ENCODE measurements around the gene SNAI3.
"Not testable (repeated sequence)": the region's sequence is repeated elsewhere in the genome, so short reads cannot be mapped to it uniquely, and the experiment has no call there.

SNAI3 gene

DNA sequence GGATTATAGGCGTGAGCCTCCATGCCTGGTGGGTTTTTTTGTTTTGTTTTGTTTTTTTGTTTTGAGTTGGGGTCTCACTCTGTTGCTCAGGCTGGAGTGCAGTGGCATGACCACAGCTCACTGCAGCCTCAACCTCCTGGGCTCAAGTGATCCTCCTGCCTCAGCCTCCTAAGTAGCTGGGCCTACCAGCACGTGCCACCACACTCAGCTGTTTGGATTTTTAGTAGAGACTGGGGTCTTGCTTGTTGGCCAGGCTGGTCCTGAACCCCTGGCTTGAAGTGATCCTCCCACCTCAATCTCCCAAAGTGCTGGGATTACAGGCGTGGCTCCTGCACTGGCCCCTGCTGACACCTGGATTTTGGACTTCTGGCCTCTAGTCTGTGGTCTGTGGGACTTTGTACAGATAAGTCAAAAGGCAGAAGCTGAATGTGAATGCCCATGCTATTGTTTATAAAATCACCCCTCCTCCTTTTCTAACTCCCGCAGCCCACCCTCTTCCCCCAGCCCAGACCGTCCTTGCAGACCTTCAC lies 5.7 kb downstream of the SNAI3 start:
- DNase-seq, result no peak
- intact Hi-C loops (cut with DNase I), result no loop called here

DNA sequence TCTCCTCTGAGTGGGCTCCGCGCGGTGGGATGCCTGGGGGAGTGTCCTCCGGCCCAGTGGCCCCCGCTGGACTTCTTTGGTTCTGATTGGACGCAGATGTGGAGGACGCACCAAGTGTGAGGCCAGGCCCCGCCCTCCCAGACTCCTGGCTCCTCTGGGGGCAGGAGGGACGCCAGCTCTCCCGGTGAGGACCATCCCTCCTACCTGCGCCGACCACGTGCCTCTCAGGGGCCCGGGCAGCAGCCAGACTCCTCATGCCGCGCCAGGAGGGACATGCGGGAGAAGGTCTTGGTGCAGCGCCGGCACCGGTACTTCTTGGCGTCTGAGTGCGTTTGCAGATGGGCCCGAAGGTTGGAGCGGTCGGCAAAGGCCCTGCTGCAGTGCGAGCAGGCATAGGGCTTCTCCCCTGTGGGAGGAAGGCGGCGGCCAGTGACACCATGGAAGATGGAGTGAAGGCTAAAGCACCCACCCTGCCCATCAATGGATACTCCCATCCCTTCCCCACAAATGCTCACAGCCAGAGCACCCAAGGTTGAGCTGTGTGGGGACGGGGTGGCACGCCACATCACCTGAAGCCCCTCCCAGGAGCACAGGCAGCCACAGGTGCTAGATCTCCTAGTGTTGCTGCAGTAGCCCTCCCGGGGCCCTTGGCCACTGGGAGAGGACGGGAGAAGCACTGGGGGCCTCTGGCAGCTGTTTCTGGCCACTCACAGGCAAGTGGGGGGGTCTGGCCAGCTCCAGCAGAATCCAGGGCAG lies 7.9 kb downstream of the SNAI3 start:
- intact Hi-C loops (cut with DNase I), result no loop called here

DNA sequence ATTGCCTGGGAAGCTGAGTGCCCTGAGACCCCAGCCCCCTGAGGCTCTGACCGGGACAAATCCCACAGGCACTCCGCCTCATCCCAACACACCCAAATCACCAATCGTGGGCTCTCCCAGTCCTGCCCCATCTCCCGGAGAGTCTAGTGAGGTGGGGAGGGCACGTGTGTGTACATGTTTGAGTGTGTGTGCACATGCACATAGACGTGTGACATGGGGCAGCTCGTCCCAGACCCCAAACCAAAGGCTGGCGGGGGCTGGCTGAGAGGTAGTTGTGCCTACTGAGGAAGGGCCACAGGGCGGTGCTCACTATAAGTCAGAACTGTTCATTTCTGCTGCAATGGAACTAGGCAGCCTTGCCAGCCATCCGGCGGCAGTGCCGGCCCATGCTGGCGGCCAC lies 8.6 kb downstream of the SNAI3 start:
- no peak for DNase-seq
- intact Hi-C loops (cut with DNase I), result no loop called here

More for the DNA sequence above, 7.9 kb downstream of the SNAI3 start:
- no peak for DNase-seq

DNA sequence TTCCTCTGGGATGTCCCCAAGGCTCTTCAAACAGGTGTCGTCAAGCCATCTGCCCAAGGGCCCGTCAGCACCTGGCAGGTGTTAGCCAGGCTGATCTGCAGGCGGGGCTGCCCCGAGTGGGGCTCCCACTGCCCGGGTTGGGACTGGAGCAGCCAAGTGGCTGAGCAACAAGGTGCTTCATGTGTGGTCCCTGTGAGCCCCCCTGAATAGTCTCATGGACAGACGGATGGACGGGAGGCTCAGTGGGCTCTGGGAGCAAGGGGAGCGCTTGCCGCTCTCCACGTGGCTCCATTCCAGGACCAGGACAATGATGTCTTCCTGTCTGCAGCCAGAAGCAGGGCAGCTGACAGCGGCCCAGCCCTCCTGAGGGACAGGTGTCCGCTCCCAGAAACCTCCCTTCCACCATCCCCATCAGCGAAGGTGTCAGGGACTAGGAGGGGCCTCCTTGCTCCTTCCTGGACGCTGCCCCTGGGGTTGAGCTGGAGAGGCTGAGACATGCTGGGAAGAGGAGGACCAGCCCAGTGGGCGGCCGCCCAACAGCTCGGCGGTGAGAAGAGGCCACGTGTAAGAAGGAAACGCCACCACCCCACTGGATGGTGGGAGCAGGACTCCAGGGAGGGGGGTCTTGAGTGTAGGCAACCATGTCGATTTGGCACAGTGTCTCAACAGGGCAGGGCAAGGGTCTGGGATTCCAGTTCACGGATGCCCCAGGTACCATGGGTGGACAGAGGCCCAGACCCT lies 9.6 kb downstream of the SNAI3 start:
- intact Hi-C loops (cut with DNase I), result no loop called here
- no peak for DNase-seq

DNA sequence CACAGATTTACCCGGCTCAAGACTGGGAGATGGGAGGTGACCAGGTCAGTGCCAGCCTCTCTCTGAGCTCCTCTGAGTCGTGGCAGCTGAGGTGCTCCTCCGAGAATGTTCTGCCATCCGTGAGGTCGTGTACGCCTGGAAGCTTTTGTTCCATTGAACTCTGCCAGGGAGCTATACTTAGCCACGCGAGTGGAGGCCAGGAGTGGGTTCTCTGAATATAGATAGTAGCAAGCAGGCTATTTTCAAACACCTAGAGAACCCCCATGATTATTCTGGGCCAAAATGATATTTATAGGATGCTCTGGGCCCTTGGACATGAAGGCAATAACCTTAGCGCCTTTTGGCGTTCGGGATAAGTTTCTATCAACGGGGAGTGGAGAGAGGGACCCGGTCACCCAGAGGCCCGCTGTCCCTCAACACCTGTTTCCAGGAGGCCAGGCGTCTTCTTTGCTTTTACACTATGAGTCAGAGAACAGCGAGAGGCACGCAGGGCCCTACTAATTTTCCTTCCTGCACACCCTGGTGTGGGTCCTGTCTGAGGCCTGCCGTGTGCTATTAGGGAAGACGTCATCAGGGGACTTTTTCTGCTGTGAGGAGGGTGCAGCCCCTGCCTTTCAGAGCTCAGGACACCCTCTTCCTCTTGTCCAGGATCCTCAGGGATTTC lies 12.5 kb downstream of the SNAI3 start:
- intact Hi-C loops (cut with DNase I), result no loop called here
- DNase-seq, result no peak

DNA sequence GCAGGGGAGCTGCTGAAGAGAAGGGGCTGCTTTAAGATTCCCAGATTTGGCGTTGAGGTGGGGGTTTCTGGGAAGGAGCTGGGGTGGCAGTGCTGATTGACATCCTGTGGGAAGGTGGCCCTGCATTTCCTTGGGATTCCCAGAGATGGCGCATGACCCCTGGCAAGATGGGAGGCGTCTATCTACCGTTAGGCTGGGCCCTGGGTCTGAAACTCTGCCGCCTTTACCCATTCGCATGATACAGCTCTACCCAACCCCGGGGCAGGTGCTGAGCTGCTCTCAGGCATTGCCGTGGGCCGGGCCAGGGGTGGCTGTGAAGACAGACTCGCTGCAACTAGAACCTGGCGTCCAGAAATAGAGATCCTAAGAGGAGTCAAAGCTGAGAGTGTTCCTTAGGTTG lies 13.5 kb downstream of the SNAI3 start:
- peak in 28 of 42 donors; percentile 28 to 77 (median 52) for DNase-seq
- intact Hi-C loops (cut with DNase I), result no loop called here

DNA sequence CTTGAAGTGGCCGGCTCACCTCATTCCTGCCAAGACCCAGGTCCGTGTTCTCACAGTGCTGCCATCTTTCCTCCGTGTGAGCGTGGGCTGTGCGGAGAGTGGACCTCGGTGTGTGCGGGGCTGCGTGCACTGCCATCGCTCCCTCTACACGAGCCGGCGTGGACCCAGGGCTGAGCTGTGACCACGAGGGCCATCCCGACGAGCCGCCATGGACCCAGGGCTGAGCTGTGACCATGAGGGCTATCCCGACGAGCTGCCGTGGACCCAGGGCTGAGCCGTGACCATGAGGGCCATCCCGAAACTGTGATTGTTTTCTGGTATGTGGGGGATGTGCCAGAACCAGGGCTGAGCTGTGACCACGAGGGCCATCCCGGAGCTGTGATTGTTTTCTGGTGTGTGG lies 14.5 kb downstream of the SNAI3 start:
- intact Hi-C loops (cut with DNase I), result no loop called here

DNA sequence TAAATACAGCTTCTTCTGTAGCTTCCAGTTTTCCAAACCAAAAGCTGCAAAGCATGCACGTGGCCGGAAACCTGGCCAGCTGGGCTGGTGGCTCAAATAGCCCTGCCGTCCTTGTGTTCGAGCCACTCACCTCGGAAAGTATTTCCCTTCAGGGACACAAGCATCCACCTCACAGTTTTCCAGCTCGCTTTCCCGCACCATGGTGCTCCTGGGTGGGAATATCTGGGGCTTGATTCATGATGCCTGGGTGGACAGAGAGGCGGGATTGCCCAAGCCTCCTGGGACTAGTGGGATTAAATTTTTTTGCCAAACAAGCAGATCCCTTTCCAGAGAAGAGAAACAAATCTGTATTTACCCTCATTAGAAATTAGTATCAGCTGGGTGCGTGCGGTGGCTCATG lies 16.3 kb downstream of the SNAI3 start:
- intact Hi-C loops (cut with DNase I), result loop anchor here (10.0 kb wide), 1 partner anchor 95 kb away; the partner anchor contains the start of gene ZC3H18
- no peak for DNase-seq

More for the DNA sequence above, 14.5 kb downstream of the SNAI3 start:
- DNase-seq, result no peak

DNA sequence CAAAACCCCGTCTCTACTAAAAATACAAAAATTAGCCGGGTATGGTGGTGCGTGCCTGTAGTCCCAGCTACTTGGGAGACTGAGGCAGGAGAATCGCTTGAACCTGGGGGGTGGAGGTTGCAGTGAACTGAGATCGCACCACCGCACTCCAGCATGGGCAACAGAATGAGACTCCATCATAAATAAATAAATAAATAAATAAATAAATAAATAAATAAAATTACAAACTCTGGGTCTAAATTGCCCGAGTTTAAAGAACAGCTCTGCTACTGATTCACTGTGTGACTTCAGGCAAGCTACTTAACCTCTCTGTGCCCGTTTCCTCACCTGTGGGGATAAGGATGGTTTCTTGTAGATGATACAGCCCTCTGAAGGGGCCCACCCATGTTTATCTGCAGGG lies 16.8 kb downstream of the SNAI3 start:
- not testable (repeated sequence) for DNase-seq
- intact Hi-C loops (cut with DNase I), result loop anchor here (10.0 kb wide), 1 partner anchor 95 kb away; the partner anchor contains the start of gene ZC3H18

DNA sequence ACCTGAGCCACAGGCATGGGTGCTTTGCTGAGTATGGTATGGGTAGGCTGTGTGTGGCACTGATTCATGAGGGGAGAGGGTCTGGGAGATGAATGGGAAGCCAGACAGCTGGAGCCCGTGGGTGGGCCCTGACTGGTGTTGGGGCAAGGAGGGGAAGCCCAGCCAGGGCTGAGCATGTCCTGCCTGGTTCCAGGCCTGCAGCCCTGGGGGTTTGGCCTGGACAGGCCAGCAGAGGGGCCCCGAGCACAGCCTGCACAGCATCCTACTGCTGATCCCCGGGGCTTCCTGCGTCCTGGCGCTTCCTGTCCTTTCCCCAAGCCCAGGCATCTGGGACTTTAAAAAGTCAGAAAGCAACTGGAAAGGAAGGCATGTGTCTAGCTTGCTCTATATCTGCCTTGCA lies 18.8 kb downstream of the SNAI3 start:
- DNase-seq, result no peak
- intact Hi-C loops (cut with DNase I), result loop anchor here (10.0 kb wide), 1 partner anchor 93 kb away; the partner anchor contains the start of gene ZC3H18

DNA sequence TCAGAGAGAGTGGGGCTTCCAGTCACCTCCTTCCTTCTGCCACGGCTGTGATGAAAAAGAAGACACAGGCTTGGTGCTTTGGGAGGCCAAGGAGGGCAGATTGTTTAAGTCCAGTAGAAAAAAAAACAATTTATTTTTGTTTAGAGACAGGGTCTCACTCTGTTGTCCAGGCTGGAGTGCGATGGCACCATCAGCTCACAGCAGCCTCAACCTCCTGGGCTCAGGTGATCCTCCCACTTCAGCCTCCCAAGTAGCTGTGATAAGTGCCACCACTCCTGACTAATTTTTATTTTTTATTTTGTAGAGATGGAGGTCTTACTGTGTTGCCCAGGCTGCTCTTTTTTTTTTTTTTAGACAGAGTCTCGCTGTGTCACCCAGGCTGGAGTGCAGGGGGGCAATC lies 20.7 kb downstream of the SNAI3 start:
- intact Hi-C loops (cut with DNase I), result loop anchor here (10.0 kb wide), 1 partner anchor 91 kb away; the partner anchor contains the start of gene ZC3H18
- no peak for DNase-seq

DNA sequence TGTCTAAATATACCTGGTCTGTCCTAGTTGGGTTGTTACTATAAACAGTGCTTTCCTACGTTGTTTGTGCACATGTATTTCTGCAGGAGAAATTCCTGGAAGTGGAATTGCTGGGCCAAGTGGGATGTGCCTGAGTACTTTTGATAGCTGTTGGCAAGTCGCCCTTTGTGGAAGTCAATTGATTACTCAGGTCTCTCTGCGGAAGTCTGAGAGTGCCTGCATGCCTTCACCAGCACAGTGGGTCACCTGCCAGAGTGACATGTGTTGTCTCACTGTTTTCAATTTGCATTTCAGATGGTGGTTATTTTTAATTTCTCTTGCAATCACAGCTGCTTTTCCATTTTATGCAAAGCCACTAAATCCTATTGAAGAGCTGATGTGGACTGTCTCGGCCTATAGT lies 21.2 kb downstream of the SNAI3 start:
- DNase-seq, result no peak
- intact Hi-C loops (cut with DNase I), result loop anchor here (10.0 kb wide), 1 partner anchor 90 kb away; the partner anchor contains the start of gene ZC3H18

DNA sequence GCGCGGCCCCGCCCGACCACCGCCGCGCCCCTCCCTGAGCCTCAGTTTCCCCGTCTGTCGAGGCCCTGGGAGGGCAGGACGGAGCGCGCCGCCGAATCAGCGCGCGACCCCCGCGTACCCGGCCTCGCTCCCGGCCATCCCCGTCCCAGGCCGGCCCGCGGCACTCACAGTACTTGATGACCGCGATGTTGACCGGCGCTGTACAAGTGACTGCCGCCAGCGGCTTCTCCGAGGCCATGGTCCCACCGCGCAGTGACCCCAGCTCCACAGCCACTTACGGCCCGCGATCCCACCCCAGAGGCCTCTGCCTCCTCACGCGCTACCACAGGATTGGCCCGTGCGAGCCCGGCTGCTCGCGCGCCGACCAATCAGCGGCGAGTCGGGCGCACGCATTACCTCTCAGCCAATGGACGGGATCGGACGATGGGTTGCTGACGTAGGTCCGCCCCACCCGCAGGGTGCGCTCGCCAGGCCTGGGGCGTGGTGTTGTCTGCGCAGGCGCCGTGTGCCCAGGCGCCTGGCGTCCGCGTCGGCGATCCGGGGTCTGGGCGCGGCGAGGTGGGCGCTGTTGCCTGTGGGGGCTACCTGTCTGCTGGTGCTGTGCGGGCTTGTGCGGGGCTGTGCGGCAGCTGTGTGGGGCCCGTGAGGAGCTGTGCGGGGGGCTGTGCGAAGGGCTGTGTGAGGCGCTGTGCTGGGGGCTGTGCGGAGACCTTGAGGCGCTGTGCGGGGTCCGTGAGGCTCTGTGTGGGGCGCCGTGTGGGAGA lies 23.3 kb downstream of the SNAI3 start, which contains the start of gene MVD:
Gene MVD, minus strand, starts transcription at position 249 of the 764 bp plus-strand sequence. Its CDS starts 11 bp downstream, at position 238.
- intact Hi-C loops (cut with DNase I), result loop anchor here (10.0 kb wide), 1 partner anchor 88 kb away; the partner anchor contains the start of gene ZC3H18
- DNase-seq, result peak; percentile 95 to 99 (median 98)

DNA sequence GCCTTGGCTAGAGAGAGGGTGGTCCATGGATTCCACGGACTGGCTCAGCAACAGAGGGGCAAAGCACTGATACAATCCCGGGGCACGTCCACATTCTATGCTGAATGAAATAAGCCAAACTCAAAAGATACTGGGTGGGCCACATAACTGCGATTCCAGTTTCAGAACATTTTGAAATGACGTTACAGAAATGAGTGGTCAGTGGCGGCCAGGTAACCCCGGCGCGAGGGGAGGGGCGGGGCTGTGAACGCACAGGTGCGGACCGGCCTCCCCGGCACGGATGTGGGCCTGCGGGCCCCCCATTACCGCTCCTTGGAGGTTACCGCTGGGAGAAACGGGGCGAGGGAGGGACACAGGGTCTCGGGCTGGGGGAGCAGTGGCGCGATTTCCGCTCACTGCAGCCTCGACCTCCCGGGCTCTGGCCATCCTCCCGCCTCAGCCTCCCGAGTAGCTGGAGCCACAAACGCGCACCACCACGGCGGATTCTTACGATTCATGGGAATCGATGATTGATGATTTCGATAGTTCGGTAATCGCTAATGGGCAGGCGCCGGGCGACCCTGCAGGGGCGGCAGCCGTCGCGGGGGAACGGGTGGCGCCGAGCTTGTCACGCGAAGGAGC lies 24.0 kb downstream of the SNAI3 start:
- peak in 3 of 42 donors; percentile 29 to 31 (median 30) for DNase-seq
- intact Hi-C loops (cut with DNase I), result loop anchor here (10.0 kb wide), 1 partner anchor 88 kb away; the partner anchor contains the start of gene ZC3H18

DNA sequence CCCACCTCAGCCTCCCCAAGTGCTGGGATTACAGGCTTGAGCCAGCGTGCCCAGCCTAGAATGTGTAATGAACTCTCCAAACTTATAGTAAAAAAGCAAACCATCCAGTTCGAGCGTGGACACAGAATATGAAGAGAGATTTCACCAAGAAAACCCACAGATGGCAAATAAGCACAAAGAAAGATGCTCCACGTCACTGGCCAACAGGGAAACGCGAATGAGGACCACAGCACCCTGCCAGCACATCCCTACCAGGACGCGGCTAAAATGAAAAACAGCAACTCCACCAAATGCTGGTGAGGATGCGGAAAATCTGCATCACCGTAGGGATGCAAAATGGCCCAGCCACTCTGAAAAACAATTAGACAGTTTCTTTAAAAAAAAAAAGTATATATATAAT lies 24.8 kb downstream of the SNAI3 start:
- intact Hi-C loops (cut with DNase I), result loop anchor here (10.0 kb wide), 1 partner anchor 87 kb away; the partner anchor contains the start of gene ZC3H18
- no peak for DNase-seq

DNA sequence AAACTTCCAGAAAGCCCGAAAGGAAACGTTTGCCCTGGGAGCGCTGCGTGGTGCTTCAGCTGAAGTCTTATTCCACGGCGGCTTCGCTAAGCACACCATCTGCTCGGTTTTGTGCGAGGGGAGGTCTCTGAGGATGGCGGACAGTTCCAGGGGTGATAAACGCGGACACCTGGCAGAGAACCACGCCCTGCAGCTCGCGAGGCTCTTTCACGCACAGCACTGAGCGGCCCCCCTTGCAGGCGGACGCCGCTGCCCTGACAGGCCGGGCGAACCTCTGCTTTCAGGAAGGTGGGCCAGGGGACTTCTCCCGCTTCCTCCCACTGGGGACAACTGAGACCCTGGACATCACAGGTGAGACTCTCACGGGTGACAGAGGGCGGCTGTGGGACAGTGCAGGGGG lies 27.1 kb downstream of the SNAI3 start:
- DNase-seq, result no peak
- intact Hi-C loops (cut with DNase I), result no loop called here

DNA sequence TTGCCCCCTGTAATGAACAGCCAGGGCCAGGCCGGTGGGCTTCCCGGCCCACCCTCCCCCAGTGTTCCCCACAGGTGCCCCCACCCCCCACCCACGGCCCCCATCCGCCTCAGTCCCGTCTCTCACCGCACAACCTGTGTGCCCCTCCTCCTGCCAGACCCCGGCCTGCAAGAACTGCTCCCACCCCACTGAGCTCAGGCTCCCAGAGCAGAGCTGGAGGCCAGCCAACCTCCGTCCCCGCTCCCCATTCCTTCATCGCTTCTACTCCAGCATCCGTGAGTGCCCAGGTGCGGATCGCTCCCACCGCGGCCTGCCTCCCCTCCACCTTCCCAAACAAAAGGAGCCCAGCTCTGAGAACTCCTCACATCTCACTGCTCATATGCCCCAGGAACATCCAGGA lies 27.6 kb downstream of the SNAI3 start:
- intact Hi-C loops (cut with DNase I), result no loop called here
- no peak for DNase-seq

DNA sequence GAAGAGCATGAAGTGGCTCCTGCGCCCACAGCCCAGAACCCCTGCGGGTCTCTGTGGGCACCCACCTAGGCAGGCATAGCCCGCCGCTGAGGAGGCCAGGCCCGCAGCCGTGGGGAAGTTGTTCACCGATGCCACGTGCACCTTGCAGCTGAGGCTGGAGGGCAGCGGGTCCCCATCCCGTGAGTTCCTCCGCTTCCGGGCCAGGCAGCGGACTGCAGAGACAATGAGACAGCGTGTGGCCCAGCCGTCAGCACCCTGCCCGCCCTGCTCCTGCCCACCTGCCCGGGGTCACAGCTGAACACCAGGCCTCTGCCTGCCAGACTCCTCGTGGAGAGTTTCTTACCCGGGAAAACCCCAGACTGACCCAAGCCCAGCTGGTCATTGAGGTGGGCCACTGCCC lies 28.9 kb downstream of the SNAI3 start:
- DNase-seq, result no peak
- intact Hi-C loops (cut with DNase I), result no loop called here

All from head of caudate nucleus (tissue), 42 donors.